Measurements from ENCODE around the gene TP53RK.

TP53RK gene

GRCh38 chr20:46657137-46657536 is 32.1 kb downstream of the TP53RK start:
- Histone ChIP-seq H3K27me3 (ENCODE audit: control insufficient read depth, low read length) (no peaks in the 10 kb centered on the region), H3K9me3 (ENCODE audit: control insufficient read depth, insufficient read depth, low read length) (no peaks in the 10 kb centered on the region), H3K36me3 (ENCODE audit: control insufficient read depth, low read length) (no peaks in the 10 kb centered on the region), H3K27ac (ENCODE audit: low read depth, low read length) (no peak overlapping the region), H3F3A (ENCODE audit: control insufficient read depth, insufficient read depth) (no peaks in the 10 kb centered on the region), H3K79me2 (ENCODE audit: control insufficient read depth, low read length) (no peaks in the 10 kb centered on the region), H3K4me3 (ENCODE audit: low read length) (no peak overlapping the region), H3K4me2 (ENCODE audit: low read length) (no peak overlapping the region), H3K9me2 (replicated peaks; ENCODE audit: control insufficient read depth, low read length) (no peaks in the 10 kb centered on the region), H4K20me1 (ENCODE audit: control insufficient read depth, insufficient read depth, low read depth, low read length) (no peaks in the 10 kb centered on the region), H3K4me1 (ENCODE audit: control insufficient read depth, low read length) (no peaks in the 10 kb centered on the region)
- TF ChIP-seq CTCF (IDR thresholded peaks at IDR 0.05; ENCODE audit: low read depth, low read length, poor library complexity, severe bottlenecking), result no peak
- TF ChIP-seq EZH2phosphoT487 (IDR thresholded peaks at IDR 0.05; ENCODE audit: borderline replicate concordance, low read length), result no peak

GRCh38 chr20:46652699-46653098 is 36.5 kb downstream of the TP53RK start:
- Histone ChIP-seq H3K36me3 (ENCODE audit: control insufficient read depth, low read length) (no peaks in the 10 kb centered on the region), H3K79me2 (ENCODE audit: control insufficient read depth, low read length) (no peaks in the 10 kb centered on the region), H3K4me3 (ENCODE audit: low read length) (no peak overlapping the region), H4K20me1 (ENCODE audit: control insufficient read depth, insufficient read depth, low read depth, low read length) (no peaks in the 10 kb centered on the region), H3F3A (ENCODE audit: control insufficient read depth, insufficient read depth) (no peaks in the 10 kb centered on the region), H3K4me1 (ENCODE audit: control insufficient read depth, low read length) (no peaks in the 10 kb centered on the region), H3K9me3 (ENCODE audit: control insufficient read depth, insufficient read depth, low read length) (no peaks in the 10 kb centered on the region), H3K27ac (ENCODE audit: low read depth, low read length) (no peak overlapping the region), H3K9me2 (replicated peaks; ENCODE audit: control insufficient read depth, low read length) (no peaks in the 10 kb centered on the region), H3K4me2 (ENCODE audit: low read length) (no peak overlapping the region), H3K27me3 (ENCODE audit: control insufficient read depth, low read length) (no peaks in the 10 kb centered on the region)
- TF ChIP-seq CTCF (IDR thresholded peaks at IDR 0.05; ENCODE audit: low read depth, low read length, poor library complexity, severe bottlenecking), result no peak
- no peak for TF ChIP-seq EZH2phosphoT487 (IDR thresholded peaks at IDR 0.05; ENCODE audit: borderline replicate concordance, low read length)

- Histone ChIP-seq H3K9me2 (replicated peaks; ENCODE audit: control insufficient read depth, low read length) (no peaks in the 10 kb centered on the region), H3K27me3 (ENCODE audit: control insufficient read depth, low read length) (no peaks in the 10 kb centered on the region), H3K4me3 (ENCODE audit: low read length) (no peak within 1 kb of the TSS), H4K20me1 (ENCODE audit: control insufficient read depth, insufficient read depth, low read depth, low read length) (no peaks in the 10 kb centered on the region), H3K36me3 (ENCODE audit: control insufficient read depth, low read length) (no peaks in the 10 kb centered on the region), H3K4me1 (ENCODE audit: control insufficient read depth, low read length) (no peaks in the 10 kb centered on the region), H3K9me3 (ENCODE audit: control insufficient read depth, insufficient read depth, low read length) (no peaks in the 10 kb centered on the region), H3F3A (ENCODE audit: control insufficient read depth, insufficient read depth) (no peaks in the 10 kb centered on the region), H3K4me2 (ENCODE audit: low read length) (no peak within 1 kb of the TSS), H3K79me2 (ENCODE audit: control insufficient read depth, low read length) (no peaks in the 10 kb centered on the region), H3K27ac (ENCODE audit: low read depth, low read length) (no peak within 1 kb of the TSS)
- no peak for TF ChIP-seq CTCF (IDR thresholded peaks at IDR 0.05; ENCODE audit: low read depth, low read length, poor library complexity, severe bottlenecking)
- no peak for TF ChIP-seq EZH2phosphoT487 (IDR thresholded peaks at IDR 0.05; ENCODE audit: borderline replicate concordance, low read length)
Observed at GRCh38 chr20:46651091-46651962, 37.9 kb downstream of the TP53RK start, which contains the start of gene SLC13A3. Gene SLC13A3, minus strand, starts transcription at chr20:46651459. Its CDS starts 38 bp downstream, at chr20:46651421.

All from DOHH2 (cell line).